ENCODE results near the gene COP1.
"Not testable (repeated sequence)": the region's sequence is repeated elsewhere in the genome, so short reads cannot be mapped to it uniquely, and the experiment has no call there.

Gene COP1

GRCh38 chr1:176206961-176207902 lies at the start of gene COP1:
COP1 (minus strand) TSS chr1:176207286; CDS start chr1:176206978, 308 bp downstream.
- peak; percentile 91 for DNase-seq

GRCh38 chr1:176252191-176252590 lies 45.1 kb upstream of the COP1 start:
- DNase-seq, result no peak

DNA sequence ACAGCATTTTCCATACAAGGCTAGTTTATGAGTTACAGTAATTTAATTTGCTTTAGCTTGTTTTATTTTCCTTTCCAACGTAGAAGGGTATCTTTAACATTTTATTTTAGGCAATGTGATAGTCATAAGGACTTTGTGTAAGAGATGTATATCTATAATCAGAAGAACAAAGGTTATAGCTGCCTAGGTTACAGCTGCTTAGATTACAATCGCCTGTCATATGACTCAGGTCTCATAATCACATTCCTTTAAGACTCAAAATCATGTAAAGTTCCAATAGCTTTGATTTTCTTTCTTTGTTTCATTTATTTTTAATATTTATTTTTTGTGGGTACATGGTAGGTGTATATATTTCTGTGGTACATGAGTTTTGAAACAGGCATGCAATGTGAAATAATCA lies 37.8 kb upstream of the COP1 start:
- DNase-seq, result no peak

DNA sequence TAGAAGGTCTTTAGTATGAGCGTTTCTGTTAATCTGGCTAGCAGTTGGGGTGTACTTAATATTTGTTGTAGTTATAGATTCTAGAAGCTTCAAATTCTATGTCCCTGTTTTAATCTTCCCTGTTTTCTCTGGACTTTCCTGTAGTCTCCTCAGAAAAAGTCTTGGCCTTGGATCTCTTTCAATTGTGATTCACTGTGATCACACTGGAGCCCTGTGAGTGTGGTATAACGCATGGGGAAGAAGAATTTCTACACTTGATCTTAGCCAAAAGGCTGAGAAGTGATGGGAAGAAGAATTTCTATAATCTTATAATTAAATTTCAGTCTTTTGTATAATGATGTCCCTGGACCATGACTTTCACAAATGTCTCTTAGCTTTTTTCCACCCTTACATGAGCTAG lies 36.7 kb upstream of the COP1 start:
- DNase-seq, result no peak

- DNase-seq, result no peak
Observed at GRCh38 chr1:176241385-176242015, 34.4 kb upstream of the COP1 start.

DNA sequence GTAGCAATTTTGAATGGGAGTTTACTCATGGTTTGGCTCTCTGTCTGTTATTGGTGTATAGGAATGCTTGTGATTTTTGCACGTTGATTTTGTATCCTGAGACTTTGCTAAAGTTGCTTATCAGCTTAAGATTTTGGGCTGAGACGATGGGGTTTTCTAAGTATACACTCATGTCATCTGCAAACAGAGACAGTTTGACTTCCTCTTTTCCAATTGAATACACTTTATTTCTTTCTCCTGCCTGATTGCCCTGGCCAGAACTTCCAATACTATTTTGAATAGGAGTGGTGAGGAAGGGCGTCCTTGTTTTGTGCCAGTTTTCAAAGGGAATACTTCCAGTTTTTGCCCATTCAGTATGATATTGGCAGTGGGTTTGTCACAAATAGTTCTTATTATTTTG lies 26.6 kb upstream of the COP1 start:
- DNase-seq, result not testable (repeated sequence)

DNA sequence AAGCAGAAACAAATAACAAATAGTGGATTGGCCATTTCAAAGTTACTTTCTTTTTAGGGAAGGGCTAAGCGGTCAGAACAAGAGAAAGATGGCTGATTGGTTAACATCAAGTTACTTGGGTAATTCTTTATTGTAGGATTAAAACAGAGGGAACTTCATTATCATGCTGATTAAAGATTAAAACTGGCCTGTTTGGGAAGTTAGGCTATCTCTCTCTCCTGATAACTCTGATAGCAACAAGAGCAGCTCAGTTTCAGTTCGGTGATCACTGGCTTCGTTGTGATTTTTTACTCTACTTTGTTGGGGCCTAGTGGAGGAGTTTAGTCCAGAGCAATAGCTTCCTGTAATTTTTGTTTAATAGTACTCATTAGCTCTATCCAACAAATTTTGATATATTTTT lies 20.5 kb upstream of the COP1 start:
- no peak for DNase-seq

- DNase-seq, result no peak
Observed at GRCh38 chr1:176225911-176226310, 18.8 kb upstream of the COP1 start.

DNA sequence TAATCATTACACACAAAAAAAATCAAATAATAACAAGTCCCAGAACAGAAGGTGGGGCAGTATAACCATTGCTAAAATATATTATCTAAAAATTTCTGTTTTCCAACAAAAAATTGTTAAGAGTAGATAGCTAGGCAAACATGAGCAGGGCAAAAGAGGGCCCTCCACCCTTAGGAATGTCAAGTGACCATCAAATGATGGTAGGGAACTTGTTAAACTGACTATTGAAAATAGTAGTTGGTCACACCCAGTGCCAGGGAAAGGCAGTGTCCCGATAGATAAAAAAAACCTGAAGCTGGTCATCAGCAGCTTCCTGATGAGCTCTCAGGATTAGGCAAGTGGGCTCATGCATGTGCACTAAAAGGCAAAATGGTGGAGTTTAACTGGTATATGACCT lies 18.4 kb upstream of the COP1 start:
- no peak for DNase-seq

- no peak for DNase-seq
Observed at GRCh38 chr1:176222196-176222595, 15.1 kb upstream of the COP1 start.

GRCh38 chr1:176220100-176220689 lies 13.1 kb upstream of the COP1 start:
- no peak for DNase-seq

DNA sequence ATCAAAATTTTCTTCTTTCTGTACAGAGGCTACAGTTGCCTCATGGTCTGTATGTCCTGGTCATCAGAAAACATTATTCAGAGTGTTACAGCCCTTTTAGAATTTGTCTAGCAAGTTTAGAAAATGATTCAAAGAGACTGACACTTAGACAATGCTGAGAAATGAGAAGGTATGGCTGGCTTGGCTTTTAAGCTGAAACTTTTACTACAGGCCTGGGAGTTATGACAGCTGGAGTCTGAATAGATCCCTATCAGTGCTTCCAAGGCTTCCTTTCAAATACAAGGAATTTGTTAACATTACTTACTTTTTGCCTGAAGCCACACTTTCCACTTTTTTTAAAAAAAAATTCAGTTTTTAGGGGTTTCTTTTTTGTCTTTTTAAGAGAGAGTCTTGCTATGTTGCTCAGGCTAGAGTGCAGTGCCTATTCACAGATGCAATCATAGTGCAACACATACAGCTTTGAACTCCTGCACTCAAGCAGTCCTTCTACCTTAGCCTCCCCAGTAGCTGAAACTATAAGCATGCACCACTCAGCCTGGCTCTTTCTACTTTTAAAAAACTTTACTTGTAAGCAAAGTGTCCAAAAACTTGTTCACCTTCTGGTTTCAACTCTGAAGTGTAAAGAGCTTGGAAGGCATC lies 10.5 kb upstream of the COP1 start:
- DNase-seq, result no peak

- DNase-seq, result no peak
Observed at GRCh38 chr1:176216031-176216430, 8.9 kb upstream of the COP1 start.

GRCh38 chr1:176211396-176212165 lies 4.5 kb upstream of the COP1 start:
- DNase-seq, result no peak

DNA sequence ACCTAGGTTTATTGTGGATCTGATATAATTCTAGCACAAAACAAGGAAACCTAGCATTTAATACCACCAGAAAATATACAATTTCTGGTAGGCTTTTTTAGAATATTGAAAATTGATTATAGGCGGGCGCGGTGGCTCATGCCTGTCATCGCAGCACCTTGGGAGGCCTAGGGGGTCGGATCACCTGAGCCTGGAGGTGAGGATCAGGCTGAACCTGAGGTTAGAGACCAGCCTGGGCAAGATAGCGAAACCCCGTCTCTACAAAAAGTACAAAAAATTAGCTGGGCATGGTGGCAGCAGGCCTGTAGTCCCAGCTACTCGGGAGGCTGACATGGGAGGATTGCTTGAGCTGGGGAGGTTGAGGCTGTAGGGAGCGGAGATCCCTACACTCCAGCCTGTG lies 948 bp upstream of the COP1 start:
- no peak for DNase-seq

GRCh38 chr1:176206006-176206960 lies 803 bp downstream of the COP1 start:
- peak; percentile 24 for DNase-seq

DNA sequence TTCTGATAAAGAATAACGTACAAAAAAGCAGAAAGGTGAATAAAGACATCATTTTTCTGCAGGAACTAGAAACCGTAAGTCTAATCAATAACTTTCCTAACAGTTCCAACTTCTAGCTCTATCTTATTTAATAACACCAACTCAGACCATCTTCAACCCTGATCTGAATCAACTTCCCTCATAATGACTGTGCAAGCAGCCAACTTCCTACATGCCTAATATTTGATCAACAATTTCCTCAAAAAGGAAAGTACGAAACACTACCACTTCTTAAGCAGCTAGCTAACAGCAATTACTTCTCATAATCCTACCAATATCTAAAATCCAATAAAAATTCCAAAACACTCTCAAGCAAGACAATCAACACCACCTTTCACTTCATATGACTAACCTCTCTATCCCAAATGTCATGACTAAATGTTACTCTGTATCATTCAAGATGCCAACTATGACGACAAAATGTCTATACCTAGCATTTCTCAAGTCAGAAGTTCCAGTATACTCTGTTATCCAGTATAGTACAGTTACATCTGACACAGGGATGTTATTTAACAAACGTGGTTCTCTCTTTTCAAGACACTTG lies 1.7 kb downstream of the COP1 start:
- DNase-seq, result no peak

GRCh38 chr1:176204655-176205054 lies 2.4 kb downstream of the COP1 start:
- not testable (repeated sequence) for DNase-seq

- no peak for DNase-seq
Observed at GRCh38 chr1:176203735-176204134, 3.4 kb downstream of the COP1 start.

DNA sequence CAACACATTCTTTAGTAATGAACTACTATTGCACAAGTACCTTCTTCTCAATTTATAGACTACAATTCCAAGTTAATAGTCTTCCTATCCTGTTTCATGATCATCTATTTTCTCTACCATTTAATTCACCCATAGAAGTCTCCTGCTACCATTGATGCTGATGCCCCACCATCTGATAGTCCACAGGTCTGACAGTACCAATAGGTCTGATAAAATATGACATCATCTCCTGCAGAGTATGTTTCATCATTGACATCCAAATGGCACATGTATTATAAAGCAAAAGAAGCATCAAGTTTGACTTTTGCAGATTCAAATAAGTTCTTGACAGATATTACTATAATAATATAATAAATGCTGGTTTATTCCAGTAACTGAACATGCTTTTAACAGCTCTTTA lies 5.5 kb downstream of the COP1 start:
- no peak for DNase-seq

DNA sequence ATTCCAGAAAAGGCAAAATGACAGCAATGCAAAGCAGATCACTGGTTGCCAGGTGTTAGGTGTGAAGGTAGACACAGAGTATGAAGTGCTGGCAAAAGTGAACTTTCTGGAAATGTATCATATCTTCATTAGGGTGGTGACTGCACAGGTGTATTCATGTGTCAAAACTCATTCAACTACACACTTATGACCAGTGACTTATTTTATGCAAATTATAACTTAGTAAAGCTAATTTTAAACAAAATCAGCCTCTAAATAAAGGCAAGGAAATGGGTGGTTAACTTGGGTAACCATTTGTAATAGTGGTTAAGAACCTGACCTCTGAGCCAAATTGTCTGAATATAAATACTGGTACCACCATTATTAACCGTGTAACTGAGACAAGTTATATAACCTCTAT lies 7.4 kb downstream of the COP1 start:
- no peak for DNase-seq
